NT2/D1 (cell line): ENCODE measurements around the gene MUC6.

Experiments
- SUZ12 ChIP-seq: IDR thresholded peaks from 2 replicates; pipeline ENCODE4 v1.6.1; 2011; ENCODE audit not compliant: insufficient read length, insufficient read depth; ENCODE audit errors: extremely low read depth
- YY1 ChIP-seq: IDR thresholded peaks from 2 replicates; pipeline ENCODE4 v1.6.1; 2011; ENCODE audit not compliant: insufficient read length, insufficient read depth
- ZNF274 ChIP-seq: IDR thresholded peaks from 2 replicates; pipeline ENCODE4 v1.6.1; 2011; ENCODE audit warnings: mild to moderate bottlenecking, low read depth, low read length

DNA sequence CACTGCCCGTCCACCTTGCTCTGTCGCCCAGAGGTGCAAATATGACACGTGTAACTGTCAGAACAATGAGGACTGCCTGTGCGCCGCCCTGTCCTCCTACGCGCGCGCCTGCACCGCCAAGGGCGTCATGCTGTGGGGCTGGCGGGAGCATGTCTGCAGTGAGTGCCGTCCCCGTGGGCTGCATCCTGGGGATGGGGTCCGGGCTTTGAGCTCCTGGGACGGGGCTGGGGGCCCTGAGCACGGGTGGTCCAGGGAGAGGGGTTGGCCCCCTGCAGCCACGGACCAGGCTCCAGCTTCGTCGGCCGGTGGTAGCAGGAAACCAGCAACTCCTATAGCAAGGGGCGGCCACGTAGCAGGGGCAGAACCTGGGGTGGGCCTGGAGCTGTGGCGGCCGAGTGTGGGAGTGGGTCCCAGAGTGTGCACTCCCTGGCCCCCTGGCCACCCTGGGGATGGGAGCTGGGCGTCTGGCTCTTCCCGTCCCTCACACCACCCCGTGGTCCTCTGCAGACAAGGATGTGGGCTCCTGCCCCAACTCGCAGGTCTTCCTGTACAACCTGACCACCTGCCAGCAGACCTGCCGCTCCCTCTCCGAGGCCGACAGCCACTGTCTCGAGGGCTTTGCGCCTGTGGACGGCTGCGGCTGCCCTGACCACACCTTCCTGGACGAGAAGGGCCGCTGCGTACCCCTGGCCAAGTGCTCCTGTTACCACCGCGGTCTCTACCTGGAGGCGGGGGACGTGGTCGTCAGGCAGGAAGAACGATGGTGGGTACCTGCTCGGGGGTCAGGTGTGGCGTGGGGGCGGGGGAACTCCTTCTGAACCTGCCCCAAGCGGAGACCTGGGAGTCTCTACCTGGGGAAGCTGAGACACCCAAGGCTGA is 48.3 kb upstream of the MUC6 start:
- no peak for TF ChIP-seq YY1
- TF ChIP-seq ZNF274, result no peak
- TF ChIP-seq SUZ12, result no peak
